Endothelial cell of umbilical vein (primary cell): ENCODE results near the gene FOXJ3. TPM values are rescaled to one million over a fixed set of nuclear protein-coding genes. Genes with fewer than 3 reads are reported as not detected.

Experiments
- BruUV-seq: library from RNA; stranded (reverse); fragments of 400-500 nt; replicated peaks from 2 replicates; lab custom pipeline; 2021; lab: Mats Ljungman, UMichigan
- CTCF ChIA-PET: fragments of 300-600, 350-600 bp; sonication (Branson Sonifier 250); formaldehyde crosslinking; loops from one replicate; lab custom pipeline; 2021; ENCODE audit warnings: antibody characterized with exemption, inconsistent platforms; lab: Charles Lee
- POLR2A ChIA-PET: fragments of 300-600, 350-600 bp; sonication (Branson Sonifier 250); formaldehyde crosslinking; loops from one replicate; lab custom pipeline; 2021; ENCODE audit warnings: antibody characterized with exemption, inconsistent platforms; lab: Charles Lee
- DNase-seq: peaks from one replicate; pipeline ENCODE4 v3.0.0-alpha.2; 2011; ENCODE audit warnings: low read depth, low spot score
- FAIRE-seq: peaks from 2 replicates; lab custom pipeline; 2011; peaks lifted over from hg19 to GRCh38; lab: Jason Lieb, UNC
- H2AFZ ChIP-seq: 2 replicates; pipeline ENCODE4 v1.6.0; 2012; ENCODE audit warnings: low read depth, low read length, control low read depth, inconsistent platforms
- H3K27ac ChIP-seq: 2 replicates; pipeline ENCODE4 v1.5.1; 2011; ENCODE audit warnings: low read depth, mild to moderate bottlenecking, control low read depth, low read length, moderate library complexity; ENCODE audit not compliant: insufficient read depth
- H3K27me3 ChIP-seq, 2 experiments: 2 replicates each; pipeline versions ENCODE4 v1.6.0 to v1.6.1; 2011; ENCODE audit warnings: low read length in 2 of 2, mixed read lengths in 1 of 2; ENCODE audit not compliant: control insufficient read depth in 2 of 2, insufficient read depth in 2 of 2
- H3K36me3 ChIP-seq, 2 experiments: 2 replicates in 1 of 2; 3 replicates in 1 of 2; pipeline ENCODE4 v1.5.1; 2011; ENCODE audit warnings: low read length in 2 of 2, mild to moderate bottlenecking in 1 of 2, moderate library complexity in 1 of 2; ENCODE audit not compliant: control insufficient read depth in 2 of 2, insufficient read depth in 2 of 2; ENCODE audit errors: extremely low read depth in 1 of 2
- H3K4me1 ChIP-seq: 3 replicates; pipeline ENCODE4 v1.5.1; 2011; ENCODE audit warnings: mild to moderate bottlenecking, low read length; ENCODE audit not compliant: control insufficient read depth, insufficient read depth; ENCODE audit errors: extremely low read depth
- H3K4me2 ChIP-seq: 2 replicates; pipeline ENCODE4 v1.6.1; 2011; ENCODE audit warnings: low read length, control low read depth, mixed read lengths; ENCODE audit not compliant: insufficient read depth
- H3K4me3 ChIP-seq, 3 experiments: fragments of 200-600 bp in 1 of 3; sonication (generic), shearing (Covaris generic) in 1 of 3; replicated peaks in 1 of 3; 2 replicates each; pipeline ENCODE4 v1.5.1; 2011 to 2016; ENCODE audit warnings: control low read depth in 3 of 3, low read length in 3 of 3, mild to moderate bottlenecking in 2 of 3, inconsistent platforms in 1 of 3, low read depth in 1 of 3, moderate library complexity in 1 of 3; ENCODE audit not compliant: insufficient read depth in 1 of 3
- H3K79me2 ChIP-seq: 2 replicates; pipeline ENCODE4 v1.6.0; 2012; ENCODE audit warnings: low read length, inconsistent platforms; ENCODE audit not compliant: control insufficient read depth, insufficient read depth
- H3K9ac ChIP-seq: replicated peaks from 2 replicates; pipeline ENCODE3; 2011; ENCODE audit warnings: low read length, control low read depth; ENCODE audit not compliant: insufficient read depth; ENCODE audit errors: extremely low read depth
- H3K9me1 ChIP-seq: replicated peaks from 3 replicates; pipeline ENCODE4 v1.6.0; 2011; ENCODE audit warnings: mild to moderate bottlenecking, low read length; ENCODE audit not compliant: control insufficient read depth, insufficient read depth; ENCODE audit errors: extremely low read depth
- H3K9me3 ChIP-seq: replicated peaks from 2 replicates; pipeline ENCODE4 v1.5.1; 2012; ENCODE audit warnings: low read length, inconsistent platforms; ENCODE audit not compliant: control insufficient read depth, insufficient read depth
- H4K20me1 ChIP-seq: replicated peaks from 2 replicates; pipeline ENCODE3; 2011; ENCODE audit warnings: mild to moderate bottlenecking, low read length; ENCODE audit not compliant: control insufficient read depth, insufficient read depth; ENCODE audit errors: extremely low read depth
- CTCF ChIP-seq, 2 donors: IDR thresholded peaks; 1 replicate in 1 of 2; 2 replicates in 1 of 2; pipeline ENCODE4 v1.5.1; 2011; ENCODE audit warnings: low read length in 2 of 2, mild to moderate bottlenecking in 2 of 2, moderate library complexity in 2 of 2, control low read depth in 1 of 2, inconsistent platforms in 1 of 2, low read depth in 1 of 2; ENCODE audit not compliant: insufficient read depth in 1 of 2; ENCODE audit errors: extremely low read depth in 1 of 2
- EZH2 ChIP-seq: IDR thresholded peaks from 2 replicates; pipeline ENCODE4 v1.6.1; 2012; ENCODE audit warnings: borderline replicate concordance, low read depth, mild to moderate bottlenecking, moderate library complexity, low read length, inconsistent platforms; ENCODE audit not compliant: severe bottlenecking
- FOS ChIP-seq: IDR thresholded peaks from 2 replicates; pipeline ENCODE4 v1.6.1; 2011; ENCODE audit warnings: mild to moderate bottlenecking, low read length, moderate library complexity, borderline replicate concordance; ENCODE audit not compliant: insufficient read depth
- JUN ChIP-seq: IDR thresholded peaks from 2 replicates; pipeline ENCODE4 v1.6.1; 2011; ENCODE audit warnings: borderline replicate concordance, low read depth; ENCODE audit not compliant: insufficient read length, insufficient read depth
- MAX ChIP-seq: IDR thresholded peaks from 2 replicates; pipeline ENCODE4 v1.6.1; 2011; ENCODE audit not compliant: insufficient read depth, insufficient read length
- MYC ChIP-seq: IDR thresholded peaks from one replicate; pipeline ENCODE4 v1.6.1; 2011; ENCODE audit warnings: mild to moderate bottlenecking, low read depth, low read length
- POLR2AphosphoS5 ChIP-seq: IDR thresholded peaks from 2 replicates; pipeline ENCODE4 v1.6.1; 2012; ENCODE audit warnings: low read depth, mild to moderate bottlenecking, control low read depth, low read length, moderate library complexity; ENCODE audit not compliant: insufficient read depth
- dilution Hi-C: fragments of 300-500 bp; cut with MboI; formaldehyde crosslinking; loops from one replicate; pipeline ENCODE4 v1.15.0; 2019; ENCODE audit warnings: low sequenced_read_pairs; ENCODE audit not compliant: extremely low pct_ligation_motif_present
- intact Hi-C: fragments of 100-400 bp; cut with micrococcal nuclease; formaldehyde crosslinking; loops from one replicate; pipeline ENCODE4 v1.10.0; 2022
- polyA plus RNA-seq, 4 experiments: library from polyadenylated mRNA; depleted of rRNA in 3 of 4; stranded (reverse) in 3 of 4; unstranded in 1 of 4; fragments of >200 nt; gene quantifications; 2 replicates each; pipeline versions ENCODE4 v1.2.1 to v1.2.3, GENCODE V29; 2011 to 2012; ENCODE audit warnings: missing spikeins in 1 of 4
- total RNA-seq: library from RNA; stranded (reverse); gene quantifications from 2 replicates; pipeline ENCODE4 v1.2.3, GENCODE V29; 2021

FOXJ3 gene
- total and polyA plus RNA-seq, 2 donors (not counting 3 experiments of a cell fraction or from before 2014, with no cell fraction given), result 34.7 to 38.8 TPM

- Histone ChIP-seq H3K9me3 (no peaks in the 10 kb centered on the region), H2AFZ (no peak overlapping the region), H4K20me1 (no peaks in the 10 kb centered on the region), H3K79me2 (no peaks in the 10 kb centered on the region), H3K27ac (no peak overlapping the region), H3K4me1 (no peaks in the 10 kb centered on the region), H3K9me1 (no peaks in the 10 kb centered on the region), H3K4me3 (no peak overlapping the region), H3K9ac (no peak overlapping the region), H3K4me2 (no peak overlapping the region), H3K36me3 (no peaks in the 10 kb centered on the region), H3K27me3 (peaks cover 11 to 13% of the 10 kb centered on the region in 2 experiments)
- DNase-seq (no peak), FAIRE-seq (no peak)
- dilution Hi-C loops, result no loop called here
- POLR2A ChIA-PET, result no interaction called here
- TF ChIP-seq JUN (no peak), MYC (no peak), FOS (no peak), POLR2AphosphoS5 (no peak), CTCF (IDR thresholded peaks at IDR 0.05; ENCODE audit: extremely low read depth in 1 of 2, insufficient read depth in 1 of 2, low read depth in 1 of 2, low read length in 2 of 2) (no peak), MAX (no peak), EZH2 (no peak)
- CTCF ChIA-PET, result interaction anchor here (1.2 to 3.6 kb wide), 3 partner anchors 23 to 635 kb away, joined by 3 to 14 read pairs (median 3); no protein-coding TSS in a partner anchor
- no TSS peak for BruUV-seq
- intact Hi-C loops, result no loop called here
Observed at GRCh38 chr1:42150651-42151050, 184.4 kb downstream of the FOXJ3 start.
